Psoas muscle (tissue), 8 donors: ENCODE data around the gene ADORA1. TPM values are rescaled to one million over a fixed set of nuclear protein-coding genes. Genes with fewer than 3 reads are reported as not detected.

Source experiments
- ATAC-seq, 4 donors: fragments of 200-7000 bp; cut with Tn5 transposase; one replicate each; pipeline ENCODE4 v1.9.1; 2020; ENCODE audit warnings: moderate library complexity in 3 of 4, mild to moderate bottlenecking in 2 of 4
- DNase-seq, 2 donors: peaks; one replicate each; pipeline ENCODE4 v3.0.0-alpha.2; 2020
- H3K27ac ChIP-seq: fragments of 200-600 bp; one replicate; pipeline ENCODE4 v1.8.0; 2022
- H3K27me3 ChIP-seq, 3 donors: fragments of 200-600 bp in 1 of 3; one replicate each; pipeline versions ENCODE4 v1.6.1 to v1.8.0; 2013 to 2022; ENCODE audit warnings: low read length in 2 of 3, mild to moderate bottlenecking in 2 of 3, moderate library complexity in 1 of 3; ENCODE audit not compliant: insufficient read depth in 3 of 3
- H3K36me3 ChIP-seq, 2 donors: fragments of 200-600 bp in 1 of 2; one replicate each; pipeline versions ENCODE4 v1.6.1 to v1.8.0; 2013 to 2022; ENCODE audit warnings: low read depth in 1 of 2, mild to moderate bottlenecking in 1 of 2, moderate library complexity in 1 of 2; ENCODE audit not compliant: insufficient read depth in 1 of 2
- H3K4me1 ChIP-seq: fragments of 200-600 bp; one replicate; pipeline ENCODE4 v1.8.0; 2022
- H3K4me3 ChIP-seq: fragments of 200-600 bp; one replicate; pipeline ENCODE4 v1.8.0; 2022; ENCODE audit warnings: mild to moderate bottlenecking
- H3K9me3 ChIP-seq: fragments of 200-600 bp; one replicate; pipeline ENCODE4 v1.8.0; 2022
- WGBS, 3 donors: extraction: QIAGEN DNeasy Blood & Tissue Kit; methylation state at CpG; one replicate each; pipeline versions ENCODE4 v1.1.6 to v1.1.7; 2013; 5-methylcytosine and 5-hydroxymethylcytosine counted together
- intact Hi-C, 2 donors: fragments of 100-400 bp; cut with DNase I; formaldehyde crosslinking; loops; one replicate each; pipeline versions ENCODE4 v1.11.0 to v1.14.2; 2022
- polyA plus RNA-seq, 3 donors: library from polyadenylated mRNA; stranded (reverse); fragments of 200-250 nt; gene quantifications; one replicate each; pipeline ENCODE4 v1.2.3, GENCODE V29; 2013
- total RNA-seq, 4 donors: library from RNA; stranded (reverse); fragmentation: NEBNext Ultra II Directional in 2 of 4; extraction: Animal tissue kit (Norgen Biotek cat#: 25700) in 2 of 4; gene quantifications; one replicate each; pipeline versions ENCODE4 v1.2.1 to v1.2.4, GENCODE V29; 2021 to 2023
- TF ChIP-seq, protein P1 (sequence below): fragments of 200-600 bp; IDR thresholded peaks from one replicate; pipeline ENCODE4 v1.8.0; 2022; ENCODE audit warnings: antibody characterized with exemption
- donor health status: healthy with polysubstance abuse.
- donor health status: DM: no; HTN: no; CAD: no; lungs with moderate emphysema.
- donor health status: Bipolar disorder and iron deficiency.
- donor health status: healthy.
- donor health status: DM: yes; HTN: yes; CAD: no.
- donor health status: DM: no; HTN: no; CAD: no.
- donor health status: DM: no; HTN: no; CAD: no.
- donor health status: DM: yes; HTN: yes; CAD: no.

Gene ADORA1
- total and polyA plus RNA-seq, 7 donors = 1.1 to 10.4 (median 1.8) TPM

DNA sequence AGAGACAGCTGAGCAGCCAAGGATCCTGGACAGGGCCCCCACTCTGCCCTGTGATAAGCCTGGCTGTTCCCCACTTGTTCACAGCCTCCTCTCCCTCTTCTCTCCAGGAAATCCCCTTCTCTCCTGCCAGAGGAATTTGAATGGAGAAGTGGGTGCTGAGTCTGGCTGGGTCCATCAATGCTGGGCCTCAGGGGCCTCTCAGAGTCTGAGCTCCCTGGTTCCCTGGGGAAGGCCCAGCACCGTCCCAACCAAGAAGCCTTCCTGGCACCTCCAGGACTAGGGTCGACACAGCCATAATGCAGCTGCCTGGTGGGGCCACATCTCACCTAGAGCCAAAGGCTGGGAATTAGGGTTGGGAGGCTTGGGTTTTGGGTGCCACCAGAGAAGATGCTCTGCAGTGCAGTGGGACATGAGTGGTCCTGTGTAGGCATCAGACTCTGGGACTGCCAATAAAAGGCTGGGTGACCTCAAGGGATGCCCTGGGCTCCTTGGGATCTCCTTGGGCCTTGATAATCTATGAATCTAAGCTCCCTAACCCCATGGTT lies 45.6 kb downstream of the ADORA1 start:
- intact Hi-C loops = loop anchor here (2.0 to 5.0 kb wide), 5 partner anchors 44 to 132 kb away; partner anchors contain the start of genes ADORA1 (in 1 of the 2) and MYOG (in 1 of the 2)
- Histone ChIP-seq H3K27me3 (no peaks in the 10 kb centered on the region), H3K4me1 (peaks cover 52% of the 10 kb centered on the region), H3K9me3 (no peaks in the 10 kb centered on the region), H3K27ac (peak overlapping the region; percentile 89), H3K4me3 (peak overlapping the region; percentile 10), H3K36me3 (peaks cover 0 to 16% of the 10 kb centered on the region in 2 donors)
- no peak for DNase-seq
- TF ChIP-seq, protein P1, sequence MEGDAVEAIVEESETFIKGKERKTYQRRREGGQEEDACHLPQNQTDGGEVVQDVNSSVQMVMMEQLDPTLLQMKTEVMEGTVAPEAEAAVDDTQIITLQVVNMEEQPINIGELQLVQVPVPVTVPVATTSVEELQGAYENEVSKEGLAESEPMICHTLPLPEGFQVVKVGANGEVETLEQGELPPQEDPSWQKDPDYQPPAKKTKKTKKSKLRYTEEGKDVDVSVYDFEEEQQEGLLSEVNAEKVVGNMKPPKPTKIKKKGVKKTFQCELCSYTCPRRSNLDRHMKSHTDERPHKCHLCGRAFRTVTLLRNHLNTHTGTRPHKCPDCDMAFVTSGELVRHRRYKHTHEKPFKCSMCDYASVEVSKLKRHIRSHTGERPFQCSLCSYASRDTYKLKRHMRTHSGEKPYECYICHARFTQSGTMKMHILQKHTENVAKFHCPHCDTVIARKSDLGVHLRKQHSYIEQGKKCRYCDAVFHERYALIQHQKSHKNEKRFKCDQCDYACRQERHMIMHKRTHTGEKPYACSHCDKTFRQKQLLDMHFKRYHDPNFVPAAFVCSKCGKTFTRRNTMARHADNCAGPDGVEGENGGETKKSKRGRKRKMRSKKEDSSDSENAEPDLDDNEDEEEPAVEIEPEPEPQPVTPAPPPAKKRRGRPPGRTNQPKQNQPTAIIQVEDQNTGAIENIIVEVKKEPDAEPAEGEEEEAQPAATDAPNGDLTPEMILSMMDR = no peak
- WGBS, 3 donors = 23 to 52% (median 39%) methylated on average over 2 of the region's 2 CpGs
- peak in 2 of 4 donors; percentile 0 to 1 for ATAC-seq

DNA sequence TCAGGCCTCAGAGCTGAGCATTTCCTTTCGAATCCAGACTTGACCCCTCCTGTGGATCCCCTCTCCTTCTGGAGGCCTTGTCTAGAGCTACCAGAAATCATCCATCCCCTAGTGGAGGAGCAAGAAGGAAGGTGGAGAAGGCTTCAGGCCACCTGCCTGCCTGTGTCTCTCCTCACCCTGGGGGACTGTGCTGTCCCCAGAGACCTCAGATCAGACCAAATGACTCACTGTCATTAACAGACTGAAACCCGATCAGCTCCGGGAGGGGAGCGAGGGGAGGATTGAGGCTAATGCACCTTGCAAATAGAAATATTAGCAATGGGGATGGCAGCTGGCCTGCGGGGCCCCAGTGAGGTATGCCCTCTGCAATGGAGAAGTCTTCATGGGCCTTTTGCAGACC lies 46.0 kb downstream of the ADORA1 start:
- Histone ChIP-seq H3K27ac (peak overlapping the region; percentile 89), H3K9me3 (no peaks in the 10 kb centered on the region), H3K36me3 (peaks cover 0 to 16% of the 10 kb centered on the region in 2 donors), H3K27me3 (no peaks in the 10 kb centered on the region), H3K4me3 (peak overlapping the region; percentile 38), H3K4me1 (peaks cover 57% of the 10 kb centered on the region)
- 48 to 53% (median 51%) methylated on average over 5 of the region's 5 CpGs for WGBS, 3 donors
- peak; percentile 81 to 88 for DNase-seq
- intact Hi-C loops = loop anchor here (2.0 to 5.0 kb wide), 5 partner anchors 44 to 133 kb away; partner anchors contain the start of genes ADORA1 (in 1 of the 2) and MYOG (in 1 of the 2)
- ATAC-seq = peak; percentile 70 to 77 (median 72)
- TF ChIP-seq, protein P1 = peak; percentile 10

DNA sequence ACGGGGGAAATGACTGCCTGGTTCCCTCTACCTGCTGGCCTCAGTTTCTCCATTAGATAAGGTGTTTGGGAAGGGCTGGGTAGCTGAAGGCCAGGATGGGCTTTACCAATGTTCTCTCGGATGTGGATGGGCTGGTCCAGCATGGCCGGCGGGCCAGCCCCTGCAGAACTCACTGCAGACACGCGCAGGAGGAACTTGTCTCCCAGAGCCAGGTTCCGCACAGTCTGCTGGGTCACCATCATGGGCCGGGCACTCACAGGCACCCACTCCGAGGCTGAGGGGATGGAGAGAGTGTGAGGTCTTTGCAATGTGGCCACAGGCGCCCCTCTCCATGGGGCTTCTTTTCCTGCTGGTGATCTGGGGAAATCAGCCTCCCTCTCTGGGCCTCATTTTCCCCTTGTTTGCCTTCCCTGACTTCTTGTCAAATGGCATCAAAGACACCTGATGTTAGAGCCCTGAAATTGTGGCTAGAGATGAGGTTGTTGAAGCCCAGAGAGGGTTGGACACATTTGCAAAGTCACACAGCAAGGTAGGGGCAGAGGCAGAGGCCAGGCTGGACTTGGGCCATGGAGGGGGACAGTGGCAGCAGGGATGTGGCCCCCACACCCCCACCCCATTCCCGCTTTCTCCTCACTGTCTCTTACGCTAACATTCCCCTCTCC lies 46.9 kb downstream of the ADORA1 start:
- 92 to 95% (median 94%) methylated on average over 12 of the region's 12 CpGs for WGBS, 3 donors

DNA sequence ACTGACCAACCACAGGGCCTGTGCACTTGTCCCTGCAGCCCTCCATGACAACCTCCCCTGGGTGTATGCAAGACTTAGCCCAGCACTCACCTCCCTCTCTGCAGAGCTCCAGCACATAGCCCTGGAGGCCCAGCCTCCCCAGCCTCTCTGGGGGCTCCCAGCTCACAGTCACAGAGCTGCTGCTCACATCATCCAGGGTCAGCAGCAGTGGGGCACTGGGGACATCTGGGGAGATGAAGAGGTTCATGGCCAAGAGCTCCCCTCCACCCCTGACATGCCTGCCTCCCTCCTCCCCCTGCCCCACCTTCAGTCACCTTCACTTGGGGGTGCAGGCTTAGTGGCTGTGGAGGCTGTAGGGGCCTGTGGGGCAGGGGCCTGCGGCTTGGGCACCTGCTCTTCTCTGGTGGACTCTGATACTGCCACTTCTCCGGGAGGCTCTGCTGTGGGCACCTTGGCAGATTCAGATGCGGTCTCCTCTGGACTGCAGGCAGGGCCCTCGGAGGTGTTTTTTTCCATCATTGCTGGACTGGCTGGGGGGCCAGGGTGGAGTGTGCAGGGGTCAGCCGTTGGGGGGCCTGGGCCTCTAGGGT lies 47.8 kb downstream of the ADORA1 start, which contains the start of gene MYBPH:
TSS of gene MYBPH (minus strand) at position 590 of the 590 bp plus-strand sequence. CDS start at position 519, 71 bp downstream.
- H3K4me1 ChIP-seq = peaks cover 59% of the 10 kb centered on the region
- DNase-seq (no peak), ATAC-seq (no peak)
- no peaks in the 10 kb centered on the region for H3K9me3 ChIP-seq
- no peaks in the 10 kb centered on the region for H3K27me3 ChIP-seq
- peak within 1 kb of the TSS; percentile 89 for H3K27ac ChIP-seq
- H3K4me3 ChIP-seq = peak within 1 kb of the TSS; percentile 38
- intact Hi-C loops = loop anchor here in 1 of 2 donors (2.0 to 5.0 kb wide), 2 partner anchors 25 to 92 kb away; no protein-coding TSS in a partner anchor
- H3K36me3 ChIP-seq = peaks cover 0 to 5% of the 10 kb centered on the region in 2 donors
- TF ChIP-seq, protein P1 = no peak
- WGBS, 3 donors = 69 to 84% (median 76%) methylated on average over 5 of the region's 5 CpGs

More for the DNA sequence above, 46.9 kb downstream of the ADORA1 start:
- ATAC-seq (no peak), DNase-seq (no peak)
- intact Hi-C loops = loop anchor here (2.0 to 5.0 kb wide), 3 partner anchors 26 to 52 kb away; no protein-coding TSS in a partner anchor
- TF ChIP-seq, protein P1 = no peak
- H3K4me3 ChIP-seq = peak overlapping the region; percentile 38
- H3K27me3 ChIP-seq = no peaks in the 10 kb centered on the region
- peaks cover 0 to 12% of the 10 kb centered on the region in 2 donors for H3K36me3 ChIP-seq
- peaks cover 59% of the 10 kb centered on the region for H3K4me1 ChIP-seq
- no peaks in the 10 kb centered on the region for H3K9me3 ChIP-seq
- H3K27ac ChIP-seq = peak overlapping the region; percentile 89
